GM19351 (cell line): ENCODE results near the gene C4orf17.
"Not testable (repeated sequence)": the region's sequence is repeated elsewhere in the genome, so short reads cannot be mapped to it uniquely, and the experiment has no call there.

Experiments used
- ATAC-seq: cut with Tn5 transposase; IDR thresholded peaks from one replicate; pipeline ENCODE4 v1.9.1; 2021; ENCODE audit warnings: mild to moderate bottlenecking, moderate library complexity; ENCODE audit not compliant: unreplicated experiment

C4orf17 gene

DNA sequence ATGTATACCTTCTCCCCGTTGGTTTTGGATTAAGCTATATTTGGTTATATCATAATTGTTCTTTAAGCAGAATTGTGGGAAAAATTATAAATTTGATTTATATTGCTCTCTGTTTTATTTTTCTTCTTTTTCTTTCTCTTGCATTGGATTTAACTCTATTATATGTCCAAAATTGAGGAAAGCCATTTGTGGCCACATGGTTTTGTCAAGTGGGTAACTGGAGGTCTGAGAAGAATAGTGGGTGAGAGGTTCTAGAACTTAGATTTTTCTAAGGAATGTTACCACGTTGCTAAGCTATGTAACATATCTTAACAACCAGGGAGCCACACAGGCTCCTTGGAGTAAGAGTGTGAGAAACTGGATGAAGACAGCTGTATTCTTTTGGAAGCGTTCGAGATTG, at the start of gene C4orf17:
Gene C4orf17 (plus strand): TSS at position 301 of the 400 bp plus-strand sequence. CDS start 2,061 bp downstream, outside the sequence.
- no peak for ATAC-seq

DNA sequence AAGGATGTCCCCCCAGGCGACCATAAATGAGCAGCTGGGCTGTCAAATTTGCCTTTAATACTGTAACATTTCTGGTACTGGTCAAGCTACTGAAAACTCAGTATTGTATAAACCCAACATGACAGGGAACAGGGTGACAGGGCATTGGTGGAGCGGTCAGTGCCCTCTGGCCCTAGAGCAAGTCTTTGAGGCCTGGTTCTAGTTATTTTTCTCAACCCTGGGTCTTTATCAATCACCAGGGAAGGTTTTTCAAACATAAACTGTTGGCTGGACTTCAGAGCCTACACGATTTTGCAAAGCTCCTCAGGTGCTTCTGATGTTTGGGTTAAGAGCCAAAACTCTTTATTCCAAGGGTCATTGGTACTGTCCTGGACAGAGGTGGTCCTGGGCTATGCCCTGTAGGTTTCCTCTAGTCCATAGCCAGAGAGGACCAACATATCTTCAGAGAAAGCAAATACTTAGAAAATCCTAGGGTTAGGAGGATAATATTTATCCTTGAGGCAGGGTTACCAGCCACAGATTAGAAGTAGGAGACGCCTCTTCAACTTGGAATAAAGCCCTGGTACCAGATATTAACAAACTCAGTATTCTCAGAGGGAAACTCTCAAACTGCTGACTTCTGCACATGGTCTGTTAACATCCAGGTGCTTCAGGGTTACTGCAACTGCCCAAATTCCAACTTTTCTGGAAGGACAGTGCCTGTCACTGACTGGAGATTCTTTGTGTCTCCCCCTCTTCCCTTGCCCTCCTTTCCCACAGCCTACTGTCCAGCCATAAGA, 49.0 kb upstream of the C4orf17 start:
- no peak for ATAC-seq

DNA sequence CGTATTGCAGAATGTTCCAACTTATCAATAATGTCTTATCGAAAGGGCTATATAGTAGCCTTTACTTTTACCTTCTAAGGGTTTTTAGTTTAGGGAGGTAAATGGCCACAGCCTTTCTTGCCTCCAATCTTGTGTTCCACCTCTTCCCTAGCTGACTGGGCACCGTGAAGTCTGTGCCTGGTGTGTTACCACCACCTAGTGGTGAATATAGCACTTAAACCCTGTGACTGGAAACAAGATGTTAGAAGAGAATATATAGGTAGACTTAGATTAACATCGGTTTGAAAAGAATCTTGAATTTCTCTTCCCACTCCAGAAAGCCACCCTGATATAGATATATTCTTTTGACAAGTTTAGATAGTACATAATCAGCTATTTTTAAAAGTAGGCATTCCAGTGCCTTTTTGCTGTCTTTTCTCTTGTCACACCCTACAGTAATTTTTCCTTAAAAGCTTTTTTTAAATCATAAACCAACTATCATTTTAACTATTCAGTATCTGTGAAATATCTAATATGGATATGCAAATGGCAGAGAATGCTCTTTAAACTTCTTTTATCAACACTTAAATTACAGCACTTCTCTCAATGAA, 47.9 kb upstream of the C4orf17 start:
- peak; percentile 99 for ATAC-seq

DNA sequence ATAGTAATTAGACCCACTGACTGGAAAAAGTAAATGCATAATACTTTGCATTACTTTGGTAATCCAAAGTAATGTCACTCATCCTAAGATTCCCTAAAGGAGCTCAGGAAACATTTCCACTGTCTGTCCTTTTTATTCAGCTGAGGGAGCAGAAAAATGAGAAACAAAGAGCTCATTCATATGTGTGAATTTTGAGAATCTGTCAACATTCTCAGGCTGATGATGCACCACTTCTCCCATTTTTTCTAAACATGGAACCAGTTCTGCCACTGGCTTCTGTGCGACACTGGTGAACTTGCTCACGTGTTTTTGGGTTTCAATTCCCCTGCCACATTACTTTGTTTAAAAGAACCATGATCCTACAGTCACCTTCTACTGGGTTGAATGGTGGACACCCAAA, 47.3 kb upstream of the C4orf17 start:
- ATAC-seq = no peak

DNA sequence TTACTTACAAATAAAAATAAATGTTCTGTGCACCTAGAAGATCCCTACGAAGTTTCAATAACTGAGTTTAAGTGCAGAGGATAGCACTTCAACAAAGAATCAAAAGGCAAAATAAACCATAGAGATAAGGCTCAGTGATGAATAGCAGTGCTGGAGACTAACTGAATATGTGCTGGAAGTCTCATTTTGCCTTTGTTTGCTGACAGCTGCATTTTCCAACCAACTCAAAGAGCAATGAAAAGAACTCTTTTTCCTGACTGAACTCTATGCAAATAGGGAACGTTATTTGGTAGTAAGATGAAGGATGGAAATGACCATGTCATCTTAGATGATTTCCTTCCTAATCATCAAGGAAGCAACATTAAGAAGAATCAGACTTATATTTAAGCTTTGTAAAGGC, 42.9 kb upstream of the C4orf17 start:
- ATAC-seq = no peak

DNA sequence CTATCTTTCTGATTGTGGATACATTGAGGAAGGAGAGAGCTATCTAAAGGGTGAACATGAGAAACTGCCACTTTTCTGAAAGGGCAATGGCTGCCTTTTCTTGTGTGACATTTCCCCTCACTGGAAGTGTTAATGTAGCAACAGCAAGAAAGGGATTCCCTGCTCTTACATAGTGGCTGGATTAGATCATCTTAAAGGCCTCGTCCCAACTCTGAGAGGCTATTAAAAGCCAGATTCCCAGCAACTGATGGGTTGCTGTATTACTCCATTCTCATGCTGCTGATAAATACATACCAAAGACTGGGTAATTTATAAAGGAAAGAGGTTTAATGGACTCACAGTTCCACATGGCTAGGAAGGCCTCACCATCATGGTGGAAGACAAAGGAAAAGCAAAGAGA, 41.9 kb upstream of the C4orf17 start:
- ATAC-seq = no peak

DNA sequence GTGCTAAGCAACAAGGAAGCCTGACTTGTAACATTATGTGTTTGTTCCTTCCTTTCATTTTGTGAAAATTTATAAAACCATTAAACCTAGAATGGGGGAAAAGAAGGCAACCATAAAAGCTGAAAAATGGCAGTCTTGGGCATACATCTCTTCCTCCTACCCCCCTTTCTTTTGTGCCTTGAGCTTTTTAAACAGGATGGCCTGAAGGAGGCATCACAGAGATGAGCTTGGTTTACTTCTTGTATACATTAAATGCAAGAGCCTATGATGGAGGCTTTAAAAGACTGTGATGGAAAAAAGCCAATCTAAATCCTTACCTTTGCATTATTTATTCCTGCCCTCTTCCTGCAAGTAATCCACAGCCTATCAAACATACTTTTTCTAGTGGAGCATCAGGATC, 39.5 kb upstream of the C4orf17 start:
- ATAC-seq = no peak

DNA sequence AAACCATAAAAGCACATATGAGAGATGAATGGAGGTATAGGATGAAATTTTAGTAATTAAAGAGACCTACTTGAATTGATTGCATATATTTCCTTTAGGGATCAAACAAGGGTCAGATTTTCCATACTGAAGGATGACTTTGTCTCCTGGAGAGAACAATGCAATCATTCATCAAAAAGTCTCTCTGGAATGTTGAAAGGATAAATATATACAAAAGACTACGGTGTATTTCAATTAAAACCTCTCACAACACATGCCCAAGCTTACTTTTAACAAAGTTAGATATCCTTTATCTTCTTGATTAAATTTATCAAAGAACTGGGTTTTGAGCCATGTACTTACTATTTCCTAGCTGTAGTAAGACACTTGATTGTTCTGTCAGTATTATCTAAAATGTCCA, 38.9 kb upstream of the C4orf17 start:
- ATAC-seq = no peak

DNA sequence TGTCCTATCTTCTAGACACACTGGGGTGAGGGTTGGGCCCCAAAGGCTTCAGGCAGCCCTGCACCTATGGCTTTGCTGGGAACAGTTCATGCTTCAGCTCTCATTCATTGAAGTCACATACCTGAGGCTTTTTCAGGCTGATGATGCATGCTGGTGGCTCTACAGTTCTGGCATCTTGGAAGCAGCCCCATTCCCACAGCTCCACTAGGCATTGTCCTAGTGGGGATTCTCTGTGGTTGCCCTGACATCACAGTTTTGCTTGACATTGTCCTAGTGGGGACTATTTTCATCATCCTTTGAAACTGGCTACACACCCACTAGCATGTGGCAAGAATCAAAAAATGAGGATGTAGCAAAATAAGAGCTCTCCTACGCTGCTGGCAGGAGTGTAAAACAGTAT, 37.7 kb upstream of the C4orf17 start:
- ATAC-seq = no peak

DNA sequence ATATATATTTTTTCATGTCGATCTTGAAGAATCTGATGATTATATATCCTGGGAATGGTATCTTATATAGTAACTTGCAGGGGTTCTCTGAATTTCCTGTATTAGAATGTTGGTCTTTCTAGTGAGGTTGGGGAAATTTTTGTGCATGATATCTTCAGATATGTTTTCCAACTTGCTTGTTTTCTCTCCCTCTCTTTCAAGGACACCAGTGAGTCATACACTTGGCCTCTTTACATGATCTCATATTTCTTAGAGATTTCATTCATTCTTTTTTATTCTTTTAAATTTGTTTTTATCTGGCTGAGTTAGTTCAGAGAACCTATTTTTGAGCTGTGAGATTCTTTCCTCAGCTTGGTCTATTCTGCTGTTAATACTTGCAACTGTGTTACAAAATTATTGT, 27.2 kb upstream of the C4orf17 start:
- no peak for ATAC-seq

DNA sequence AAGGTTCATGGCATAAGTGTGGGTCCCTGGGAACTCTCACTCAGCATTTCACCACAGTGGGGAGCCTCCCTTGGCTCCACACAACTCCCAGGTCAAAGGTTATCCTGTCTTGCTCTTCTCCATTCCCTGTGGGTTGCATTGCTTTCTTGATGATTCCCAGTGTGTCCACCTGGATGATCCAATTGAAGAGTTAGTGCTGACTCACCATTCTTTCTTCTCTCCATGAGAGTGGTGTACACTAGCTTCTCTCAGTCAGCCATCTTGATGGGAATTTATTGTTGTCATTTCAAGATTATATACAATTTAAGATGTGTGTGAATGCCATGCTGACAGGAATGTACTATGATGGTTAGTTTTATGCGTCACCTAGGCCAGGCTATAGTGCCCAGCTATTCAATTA, 25.6 kb upstream of the C4orf17 start:
- no peak for ATAC-seq

DNA sequence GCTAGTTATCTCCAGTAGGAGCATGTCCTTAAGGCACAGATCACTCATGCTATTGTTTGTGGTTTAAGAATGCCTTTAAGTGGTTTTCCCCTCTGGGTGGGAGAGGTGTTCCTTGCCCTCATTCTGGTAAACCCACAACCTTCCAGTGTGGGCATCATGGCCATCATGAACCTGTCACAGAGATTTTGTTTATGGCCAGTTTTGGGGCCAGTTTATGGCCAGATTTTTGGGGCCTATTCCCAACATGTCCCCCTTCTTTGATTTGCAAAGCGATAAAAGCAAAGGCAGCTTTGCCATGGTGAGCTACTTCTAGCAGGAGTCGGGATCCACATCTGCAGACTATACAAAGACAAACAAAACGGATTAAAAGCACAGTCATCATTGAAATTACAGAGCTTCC, 24.2 kb upstream of the C4orf17 start:
- not testable (repeated sequence) for ATAC-seq

DNA sequence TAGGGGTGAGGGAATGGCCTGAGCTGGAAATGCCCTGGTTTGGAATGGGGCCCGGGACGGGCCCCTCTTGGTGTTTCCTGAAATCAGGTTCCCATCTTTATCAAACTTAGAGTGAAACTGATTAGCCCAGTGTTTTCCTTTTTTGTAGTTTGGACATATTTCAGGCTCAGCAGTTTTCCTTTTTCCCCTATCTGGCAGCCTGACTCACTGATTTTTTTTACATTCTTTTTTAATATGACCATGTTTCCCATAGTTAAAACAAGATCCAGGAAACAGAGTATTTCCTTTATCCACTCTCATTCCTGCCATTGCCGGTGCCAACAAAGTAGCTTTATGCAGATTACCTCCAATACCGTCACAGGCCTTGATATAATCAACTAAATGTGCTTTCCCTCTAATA, 20.5 kb upstream of the C4orf17 start:
- ATAC-seq = no peak

DNA sequence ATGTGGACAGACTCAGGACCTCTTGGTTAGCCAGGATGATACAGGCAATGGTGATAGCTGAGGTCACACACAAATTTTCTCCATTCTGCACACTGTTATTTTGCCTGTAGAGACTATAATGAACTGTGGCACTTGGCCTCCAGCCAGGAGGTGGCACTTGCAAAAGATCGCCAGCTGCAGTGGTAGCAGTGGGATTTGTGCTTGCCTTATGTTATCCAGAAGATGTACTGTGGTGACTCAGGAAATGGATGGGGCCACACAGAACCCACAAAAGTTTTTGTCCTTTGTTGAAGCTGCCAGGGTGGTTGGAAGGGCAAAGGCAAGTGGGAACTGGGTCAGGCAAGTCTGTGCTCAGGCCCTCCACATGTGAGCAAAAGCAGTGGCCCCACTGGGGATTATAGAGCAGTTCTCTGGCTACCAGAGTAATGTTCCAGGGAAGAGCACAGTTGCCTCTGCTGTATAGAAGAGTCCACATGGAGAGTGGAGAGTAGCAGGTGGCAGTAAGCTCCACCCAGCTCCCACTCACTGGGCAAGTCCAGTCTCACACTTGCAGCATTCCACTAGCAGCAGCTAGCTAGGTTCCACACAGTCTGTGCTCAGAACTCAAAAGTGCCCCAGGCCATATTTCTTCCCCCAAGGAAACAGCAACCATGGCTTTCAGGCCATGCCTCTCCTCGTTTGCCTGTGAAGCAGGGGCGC, 5.9 kb upstream of the C4orf17 start:
- ATAC-seq = no peak

DNA sequence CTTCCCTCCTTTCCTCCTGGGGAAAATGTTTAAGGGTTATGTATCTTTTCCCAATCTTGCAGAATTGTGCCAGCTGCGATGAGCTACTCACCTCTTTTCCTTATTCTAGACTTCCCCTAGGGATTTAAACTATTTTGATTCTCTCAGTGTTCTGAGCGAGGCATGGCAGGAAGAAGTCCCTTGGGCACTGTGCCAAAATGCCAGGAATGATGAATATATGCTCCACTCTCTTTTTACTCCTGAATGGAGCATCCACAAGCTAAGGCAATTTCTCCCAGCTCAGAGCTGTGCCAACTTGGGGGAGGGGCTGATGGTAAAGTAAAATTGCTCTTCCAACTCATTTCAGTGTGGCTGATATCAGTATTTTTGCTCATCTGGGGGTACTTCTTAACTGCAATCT, 4.0 kb upstream of the C4orf17 start:
- ATAC-seq = no peak

DNA sequence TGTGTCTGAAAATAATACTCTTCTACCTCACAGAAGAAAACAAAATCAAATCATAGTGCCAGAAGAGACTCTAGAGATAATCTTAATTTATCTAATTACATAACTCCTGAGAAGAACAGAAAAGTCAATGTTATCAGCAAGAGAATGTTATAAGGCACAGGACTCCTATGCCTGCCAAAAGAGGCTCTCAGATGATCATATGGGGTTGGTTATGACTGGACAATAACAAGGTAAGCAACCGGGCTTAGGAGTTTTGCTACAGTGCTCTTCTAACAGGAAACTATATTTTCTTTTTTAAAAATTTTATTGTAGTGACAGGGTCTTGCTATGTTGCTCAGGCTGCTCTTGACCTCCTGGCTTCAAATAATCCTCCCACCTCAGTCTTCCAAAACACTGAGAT, 3.5 kb upstream of the C4orf17 start:
- peak; percentile 38 for ATAC-seq

DNA sequence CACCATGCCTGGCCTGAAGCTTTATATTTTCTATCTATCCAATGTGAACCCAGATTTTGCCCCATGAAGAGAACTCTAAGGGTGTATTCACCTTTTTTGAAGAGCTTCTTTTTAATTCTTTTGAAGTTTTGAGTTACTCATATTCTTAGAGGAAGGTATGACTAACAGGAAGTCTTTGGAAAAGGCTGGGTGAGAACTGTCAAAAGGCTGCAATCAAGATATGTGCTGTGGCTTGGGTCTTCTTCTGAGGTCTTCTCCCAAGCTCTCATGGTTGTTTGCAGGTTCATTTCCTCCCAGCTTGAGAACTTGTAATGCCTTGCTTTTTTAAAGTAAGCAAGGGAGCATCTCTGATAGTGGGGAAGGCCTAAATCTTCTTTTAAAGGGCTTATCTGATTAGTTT, 3.1 kb upstream of the C4orf17 start:
- peak; percentile 56 for ATAC-seq

DNA sequence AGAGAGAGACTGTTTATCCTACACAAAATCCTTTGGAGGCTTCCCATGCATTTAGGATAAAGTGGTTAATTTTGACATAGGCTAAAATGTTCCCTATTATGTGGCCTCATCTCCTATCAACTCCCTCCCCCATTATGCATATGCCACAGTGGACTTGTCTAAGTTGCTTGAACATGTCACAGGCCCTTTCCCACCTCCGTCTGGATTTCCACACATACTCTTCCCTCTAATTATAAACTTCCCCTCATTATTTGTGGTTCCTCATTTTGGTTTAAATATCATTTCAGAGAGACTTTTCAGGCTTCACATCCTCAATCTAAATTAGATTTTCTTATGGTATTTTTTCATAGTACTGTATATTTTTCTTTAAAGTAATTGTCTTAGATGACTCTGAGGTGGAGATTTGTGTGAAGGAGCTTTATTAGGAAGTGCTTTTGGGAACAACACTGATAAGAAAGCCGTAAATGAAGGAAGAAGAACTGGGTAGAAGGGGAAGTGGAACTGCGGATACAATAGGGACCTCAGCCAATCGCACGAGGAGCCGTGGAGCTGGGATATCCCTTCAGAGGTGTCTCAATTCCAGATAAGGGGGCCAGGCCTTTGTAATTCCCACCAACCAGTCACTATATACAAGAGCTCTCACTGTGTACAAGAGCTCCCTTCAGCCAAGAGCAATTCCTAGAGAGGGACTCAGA, 7.9 kb downstream of the C4orf17 start:
- ATAC-seq = no peak

DNA sequence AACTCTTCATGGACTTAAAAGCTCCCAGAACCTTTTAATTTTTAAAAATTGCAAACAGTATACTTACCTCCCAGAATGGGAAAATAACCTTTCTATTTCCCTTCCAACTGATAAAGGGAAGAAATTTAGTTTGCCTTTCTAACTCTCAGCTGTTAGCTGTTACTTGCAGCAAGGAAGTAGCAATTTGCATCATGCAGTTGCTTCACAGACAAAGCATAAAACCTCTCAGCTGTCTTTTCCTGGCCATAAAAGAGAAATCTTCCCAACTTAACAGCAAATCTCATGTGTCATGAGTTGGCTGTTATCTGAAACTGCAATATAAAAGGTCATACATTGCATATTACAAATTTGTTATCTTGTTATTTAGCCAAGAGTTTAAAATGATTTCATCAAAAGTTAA, 18.4 kb downstream of the C4orf17 start:
- no peak for ATAC-seq

DNA sequence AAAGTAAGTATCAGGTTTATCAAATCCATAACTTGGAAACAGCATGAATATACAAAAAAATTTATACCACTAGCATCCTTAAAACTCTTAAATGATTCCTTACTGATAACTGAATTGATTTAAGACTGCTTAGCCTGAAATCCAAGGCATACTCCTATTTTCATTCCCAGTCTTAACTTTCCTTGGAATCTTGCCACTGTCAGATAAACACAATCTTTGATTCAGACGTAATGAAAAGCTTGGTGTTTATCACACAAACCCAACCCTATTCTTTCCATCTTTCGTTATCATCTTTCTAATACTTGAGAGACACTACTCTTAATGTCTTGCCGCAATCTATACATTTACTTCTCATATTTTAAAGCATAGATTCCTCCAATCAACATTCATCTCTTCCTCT, 19.1 kb downstream of the C4orf17 start:
- ATAC-seq = no peak

DNA sequence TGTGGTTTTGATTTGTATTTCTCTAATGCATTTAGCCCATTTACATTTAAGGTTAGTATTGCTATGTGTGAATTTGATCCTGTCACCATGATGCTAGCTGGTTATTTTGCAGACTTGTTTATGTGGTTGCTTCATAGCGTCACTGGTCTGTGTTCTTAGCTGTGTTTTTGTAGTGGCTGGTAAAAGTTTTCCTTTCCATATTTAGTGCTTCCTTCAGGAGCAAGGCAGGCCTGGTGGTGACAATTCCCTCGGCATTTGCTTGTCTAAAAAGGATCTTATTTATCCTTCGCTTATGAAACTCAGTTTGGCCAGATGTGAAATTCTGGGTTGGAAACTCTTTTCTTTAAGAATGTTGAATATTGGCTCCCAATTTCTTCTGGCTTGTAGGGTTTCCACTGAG, 23.9 kb downstream of the C4orf17 start:
- ATAC-seq = not testable (repeated sequence)

DNA sequence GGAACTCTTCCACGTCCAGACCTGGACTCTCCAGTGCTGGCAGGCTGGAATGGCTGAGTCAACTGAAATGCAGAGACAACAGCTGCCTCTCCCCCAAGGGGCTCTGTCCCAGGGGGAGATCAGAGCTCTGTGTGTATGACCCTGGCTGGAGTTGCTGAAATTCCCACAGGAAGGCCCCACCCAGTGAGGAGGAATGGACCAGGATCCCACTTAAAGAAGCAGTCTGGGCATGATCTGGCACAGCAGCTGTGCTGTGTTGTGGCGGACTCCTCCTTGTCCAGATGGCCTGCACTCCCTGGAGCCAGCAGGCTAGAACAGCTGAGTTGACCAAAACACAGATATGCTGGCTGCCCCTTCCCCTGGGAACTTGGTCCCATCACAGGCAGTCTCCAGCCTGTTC, 25.4 kb downstream of the C4orf17 start:
- no peak for ATAC-seq
